ENCODE measurements around the gene C1QTNF12.
"Not testable (repeated sequence)": the region's sequence is repeated elsewhere in the genome, so short reads cannot be mapped to it uniquely, and the experiment has no call there.

The C1QTNF12 gene

DNA sequence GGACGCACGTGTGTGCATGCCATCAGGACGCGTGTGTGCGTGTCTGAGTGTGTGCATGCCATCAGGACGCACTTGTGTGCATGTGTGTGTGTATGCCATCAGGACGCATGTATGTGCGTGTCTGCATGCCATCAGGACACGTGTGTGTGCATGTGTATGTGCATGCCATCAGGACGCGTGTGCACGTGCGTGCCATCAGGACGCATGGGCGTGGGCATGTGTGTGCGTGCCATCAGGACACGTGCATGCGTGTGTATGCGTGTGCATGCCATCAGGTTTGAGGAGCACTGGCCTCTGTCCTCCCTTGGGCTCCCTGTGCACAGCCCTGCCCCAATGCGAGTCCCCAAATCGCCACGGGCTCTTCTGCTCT is 12.6 kb upstream of the C1QTNF12 start:
- DNase-seq, result no peak

GRCh38 chr1:1256956-1257871 is 10.7 kb upstream of the C1QTNF12 start:
- DNase-seq, result no peak

- DNase-seq, result no peak
These were observed 9.1 kb upstream of the C1QTNF12 start for GRCh38 chr1:1255611-1256010.

- DNase-seq, result no peak
These were observed 8.6 kb upstream of the C1QTNF12 start for GRCh38 chr1:1255078-1255477.

DNA sequence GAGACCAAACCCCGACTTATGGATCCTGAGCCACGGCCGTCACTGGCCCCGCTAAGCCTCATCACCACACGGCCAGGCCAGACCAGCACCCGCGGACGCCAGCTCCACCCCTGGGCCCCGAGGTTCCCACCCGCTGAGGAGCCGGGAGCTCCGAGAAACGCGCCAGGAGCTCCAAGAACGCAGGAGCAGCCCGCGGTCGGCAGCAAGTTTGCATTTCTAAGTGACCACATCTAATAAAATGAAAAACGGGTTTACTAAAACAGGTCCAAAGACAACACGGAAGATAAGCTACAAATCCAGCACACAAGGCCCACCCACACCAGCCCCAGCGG is 8.1 kb upstream of the C1QTNF12 start:
- DNase-seq, result no peak

- no peak for DNase-seq
These were observed 7.6 kb upstream of the C1QTNF12 start for GRCh38 chr1:1253972-1254666.

- no peak for DNase-seq
These were observed 6.8 kb upstream of the C1QTNF12 start for GRCh38 chr1:1253314-1253713.

- no peak for DNase-seq
These were observed 4.3 kb upstream of the C1QTNF12 start for GRCh38 chr1:1250786-1251284.

DNA sequence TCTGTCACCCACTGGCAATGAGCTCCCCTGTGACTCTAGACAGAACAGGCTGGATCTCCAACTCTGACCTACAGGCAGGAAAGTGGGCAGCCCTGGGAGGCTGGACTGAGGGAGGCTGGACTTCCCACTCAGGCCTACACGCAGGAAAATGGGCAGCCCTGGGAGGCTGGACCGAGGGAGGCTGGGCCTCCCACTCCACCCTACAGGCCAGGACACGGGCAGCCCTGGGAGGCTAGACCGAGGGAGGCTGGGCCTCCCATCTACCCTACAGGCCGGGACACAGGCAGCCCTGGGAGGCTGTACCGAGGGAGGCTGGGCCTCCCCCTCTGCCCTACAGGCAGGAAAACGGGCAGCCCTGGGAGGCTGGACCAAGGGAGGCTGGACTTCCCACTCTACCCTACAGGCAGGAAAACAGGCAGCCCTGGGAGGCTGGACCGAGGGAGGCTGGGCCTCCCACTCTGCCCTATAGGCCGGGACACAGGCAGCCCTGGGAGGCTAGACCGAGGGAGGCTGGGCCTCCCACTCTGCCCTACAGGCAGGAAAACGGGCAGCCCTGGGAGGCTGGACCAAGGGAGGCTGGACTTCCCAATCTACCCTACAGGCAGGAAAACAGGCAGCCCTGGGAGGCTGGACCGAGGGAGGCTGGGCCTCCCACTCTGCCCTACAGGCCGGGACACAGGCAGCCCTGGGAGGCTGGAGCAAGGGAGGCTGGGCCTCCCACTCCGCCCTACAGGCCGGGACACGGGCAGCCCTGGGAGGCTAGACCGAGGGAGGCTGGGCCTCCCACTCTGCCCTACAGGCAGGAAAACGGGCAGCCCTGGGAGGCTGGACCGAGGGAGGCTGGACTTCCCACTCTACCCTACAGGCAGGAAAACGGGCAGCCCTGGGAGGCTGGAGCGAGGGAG is 1.7 kb upstream of the C1QTNF12 start:
- DNase-seq, result not testable (repeated sequence)

- DNase-seq, result no peak
These were observed 905 bp upstream of the C1QTNF12 start for GRCh38 chr1:1247341-1247913.

- no peak for DNase-seq
These were observed 525 bp downstream of the C1QTNF12 start for GRCh38 chr1:1245817-1246576.

GRCh38 chr1:1245178-1245816 is 1.2 kb downstream of the C1QTNF12 start:
- no peak for DNase-seq

DNA sequence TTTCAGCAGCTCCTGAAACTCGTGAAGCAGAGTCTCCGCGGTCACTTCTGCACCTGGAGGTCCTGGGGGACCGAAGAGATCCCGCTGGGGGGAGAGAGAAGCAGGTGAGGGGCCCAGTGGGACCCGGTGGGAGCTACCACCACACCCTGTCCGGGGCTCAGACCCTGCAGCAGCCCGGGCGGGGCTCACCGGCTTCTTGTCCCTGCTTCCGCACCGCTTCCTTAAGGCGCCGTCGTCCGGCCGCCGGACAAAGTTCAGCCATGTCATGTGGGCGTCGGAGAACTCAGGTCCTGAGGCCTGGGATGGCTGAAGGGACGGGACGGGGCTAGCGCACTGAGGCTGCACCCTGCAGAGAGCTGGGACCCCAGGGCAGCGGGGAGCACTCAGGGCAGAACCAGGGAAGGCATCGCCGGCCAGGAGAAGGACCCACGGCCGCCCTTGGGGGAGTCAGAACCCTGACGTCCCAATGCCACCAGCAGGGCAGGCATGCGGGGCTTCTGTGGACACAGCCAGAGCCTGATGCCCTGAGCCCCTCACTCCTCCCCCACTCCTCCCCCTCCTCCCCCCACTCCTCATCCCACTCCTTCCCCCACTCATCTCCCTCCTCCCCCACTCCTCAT is 2.2 kb downstream of the C1QTNF12 start:
- no peak for DNase-seq

GRCh38 chr1:1243807-1244191 is 2.7 kb downstream of the C1QTNF12 start:
- no peak for DNase-seq

DNA sequence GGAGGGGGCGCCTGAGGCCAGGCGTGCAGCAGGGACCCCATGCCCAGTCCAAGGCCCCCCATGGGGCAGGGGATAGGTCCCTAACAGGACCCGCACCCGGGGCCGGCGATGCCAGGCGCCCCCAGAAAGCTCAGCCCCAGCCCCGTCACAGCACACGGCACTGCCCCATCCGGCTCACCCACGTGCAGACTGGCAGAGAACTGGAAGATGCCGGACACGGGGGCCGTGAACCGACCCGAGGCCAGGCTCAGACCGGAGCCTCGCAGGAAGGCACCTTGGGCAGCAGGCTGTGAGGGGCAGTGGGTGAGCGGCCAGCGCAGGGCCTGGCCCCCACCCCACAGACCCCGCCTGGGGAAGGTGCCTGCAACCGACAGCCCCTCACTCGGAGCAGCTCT is 3.3 kb downstream of the C1QTNF12 start:
- DNase-seq, result no peak

GRCh38 chr1:1242461-1243265 is 3.9 kb downstream of the C1QTNF12 start:
- no peak for DNase-seq

GRCh38 chr1:1241588-1242219 is 4.8 kb downstream of the C1QTNF12 start:
- no peak for DNase-seq

DNA sequence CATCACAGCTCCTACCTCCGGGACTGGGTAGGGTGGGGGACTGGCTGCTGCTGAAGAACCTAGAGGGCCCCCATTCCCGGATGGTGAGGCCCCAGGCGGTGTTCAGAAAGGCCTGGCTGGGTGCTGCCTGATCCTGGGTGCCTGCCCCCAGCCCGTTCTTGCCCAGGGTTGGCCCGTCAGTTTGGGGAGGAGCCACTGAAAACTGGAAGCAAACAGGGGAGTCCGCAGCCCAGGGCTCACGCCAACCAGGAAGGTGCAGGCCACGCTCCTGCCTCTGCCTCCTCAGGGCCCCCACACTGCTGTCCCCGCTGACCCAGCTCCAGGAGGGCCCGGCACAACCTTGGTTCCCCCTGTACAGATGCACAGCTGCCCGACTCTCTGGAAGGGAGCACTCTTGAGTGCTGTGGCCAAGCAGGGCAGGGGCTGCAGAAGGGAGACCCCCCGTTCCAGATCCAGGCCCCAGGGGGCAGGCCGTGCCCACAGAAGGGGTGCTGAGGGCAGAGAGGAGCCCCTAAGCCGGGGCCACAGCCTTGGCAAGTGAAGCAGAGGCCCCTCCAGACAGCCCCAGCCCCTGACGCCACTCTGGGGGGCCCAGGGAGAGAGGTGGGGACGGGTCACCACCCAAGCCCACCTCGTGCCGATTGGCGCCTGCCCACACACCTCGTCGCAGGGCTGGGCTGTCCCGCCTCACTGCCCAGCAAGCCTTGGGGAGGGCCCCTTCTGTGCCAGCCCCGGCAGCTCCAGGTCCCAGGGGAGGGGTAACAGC is 5.5 kb downstream of the C1QTNF12 start:
- no peak for DNase-seq

GRCh38 chr1:1240348-1240732 is 6.2 kb downstream of the C1QTNF12 start:
- DNase-seq, result no peak

Measured in KG1 (cell line).